ENCODE data around the gene ISLR. TPM values are rescaled to one million over a fixed set of nuclear protein-coding genes. Genes with fewer than 3 reads are reported as not detected.

ISLR gene
- total and polyA plus RNA-seq, 2 of the 8 experiments (the other 6 are each of a cell fraction or from before 2014, with no cell fraction given): 0.29 to 0.35 TPM

GRCh38 chr15:74141591-74141990 is 31.9 kb upstream of the ISLR start (continued):
- TF ChIP-seq CHD7 (IDR thresholded peaks at IDR 0.05; ENCODE audit: insufficient replicate concordance, low read length) (no peak), GTF2F1 (IDR thresholded peaks at IDR 0.05; ENCODE audit: borderline replicate concordance, low read depth, low read length) (no peak), MAFK (IDR thresholded peaks at IDR 0.05; ENCODE audit: low read depth, low read length) (no peak), E2F6 (IDR thresholded peaks at IDR 0.05) (no peak), FOSL1 (IDR thresholded peaks at IDR 0.05; ENCODE audit: insufficient read depth, low read depth, low read length) (no peak), BACH1 (IDR thresholded peaks at IDR 0.05; ENCODE audit: low read length) (no peak), TBP (IDR thresholded peaks at IDR 0.05; ENCODE audit: low read depth, low read length) (no peak), NRF1 (IDR thresholded peaks at IDR 0.05; ENCODE audit: low read depth, low read length) (no peak), ATF2 (IDR thresholded peaks at IDR 0.05; ENCODE audit: low read length) (no peak), CHD1 (IDR thresholded peaks at IDR 0.05; ENCODE audit: low read depth, low read length) (no peak)

Data from H1 (cell line).